GM18873 (cell line): ENCODE measurements around the gene ETNK2.

Source experiments
- ATAC-seq: cut with Tn5 transposase; IDR thresholded peaks from one replicate; pipeline ENCODE4 v1.9.1; 2021; ENCODE audit warnings: mild to moderate bottlenecking, moderate library complexity, moderate number of reproducible peaks; ENCODE audit not compliant: unreplicated experiment, low FRiP score

Gene ETNK2

GRCh38 chr1:204178487-204179281, 26.8 kb upstream of the ETNK2 start:
- ATAC-seq, result no peak

GRCh38 chr1:204177133-204177532, 25.3 kb upstream of the ETNK2 start:
- ATAC-seq, result no peak

- no peak for ATAC-seq
Observed at GRCh38 chr1:204176049-204176448, 24.2 kb upstream of the ETNK2 start.

- no peak for ATAC-seq
Observed at GRCh38 chr1:204174958-204175357, 23.1 kb upstream of the ETNK2 start.

- ATAC-seq, result no peak
Observed at GRCh38 chr1:204172404-204173029, 20.7 kb upstream of the ETNK2 start.

- no peak for ATAC-seq
Observed at GRCh38 chr1:204171751-204172178, 19.9 kb upstream of the ETNK2 start.

GRCh38 chr1:204170494-204171155, 18.8 kb upstream of the ETNK2 start:
- ATAC-seq, result no peak

GRCh38 chr1:204169858-204170257, 18.0 kb upstream of the ETNK2 start:
- ATAC-seq, result no peak

- no peak for ATAC-seq
Observed at GRCh38 chr1:204167730-204168129, 15.9 kb upstream of the ETNK2 start.

GRCh38 chr1:204166219-204166618, 14.4 kb upstream of the ETNK2 start, which contains the start of gene REN:
TSS of gene REN (minus strand) at chr1:204166337. CDS start at chr1:204166293, 44 bp downstream.
- ATAC-seq, result no peak

- no peak for ATAC-seq
Observed at GRCh38 chr1:204162494-204163074, 10.7 kb upstream of the ETNK2 start.

GRCh38 chr1:204161609-204162493, 10.0 kb upstream of the ETNK2 start:
- no peak for ATAC-seq

- ATAC-seq, result no peak
Observed at GRCh38 chr1:204157962-204158361, 6.1 kb upstream of the ETNK2 start.

- ATAC-seq, result no peak
Observed at GRCh38 chr1:204155881-204156280, 4.0 kb upstream of the ETNK2 start.

- ATAC-seq, result no peak
Observed at GRCh38 chr1:204154568-204155255, 2.9 kb upstream of the ETNK2 start.

GRCh38 chr1:204153667-204154066, 1.8 kb upstream of the ETNK2 start:
- no peak for ATAC-seq

GRCh38 chr1:204152310-204153044, 633 bp upstream of the ETNK2 start:
- no peak for ATAC-seq

GRCh38 chr1:204150702-204151551, 917 bp downstream of the ETNK2 start:
- ATAC-seq, result no peak
